Measurements from ENCODE around the gene DKK1.
A peak's percentile ranks its signal among the peaks of the same experiment; 100 is the strongest.

DKK1 gene

GRCh38 chr10:52313933-52314821 is at the start of gene DKK1:
Gene DKK1 (plus strand): TSS chr10:52314281. CDS start chr10:52314435, 154 bp downstream.
- peak; percentile 30 for DNase-seq (ENCODE audit: low read depth)

DNA sequence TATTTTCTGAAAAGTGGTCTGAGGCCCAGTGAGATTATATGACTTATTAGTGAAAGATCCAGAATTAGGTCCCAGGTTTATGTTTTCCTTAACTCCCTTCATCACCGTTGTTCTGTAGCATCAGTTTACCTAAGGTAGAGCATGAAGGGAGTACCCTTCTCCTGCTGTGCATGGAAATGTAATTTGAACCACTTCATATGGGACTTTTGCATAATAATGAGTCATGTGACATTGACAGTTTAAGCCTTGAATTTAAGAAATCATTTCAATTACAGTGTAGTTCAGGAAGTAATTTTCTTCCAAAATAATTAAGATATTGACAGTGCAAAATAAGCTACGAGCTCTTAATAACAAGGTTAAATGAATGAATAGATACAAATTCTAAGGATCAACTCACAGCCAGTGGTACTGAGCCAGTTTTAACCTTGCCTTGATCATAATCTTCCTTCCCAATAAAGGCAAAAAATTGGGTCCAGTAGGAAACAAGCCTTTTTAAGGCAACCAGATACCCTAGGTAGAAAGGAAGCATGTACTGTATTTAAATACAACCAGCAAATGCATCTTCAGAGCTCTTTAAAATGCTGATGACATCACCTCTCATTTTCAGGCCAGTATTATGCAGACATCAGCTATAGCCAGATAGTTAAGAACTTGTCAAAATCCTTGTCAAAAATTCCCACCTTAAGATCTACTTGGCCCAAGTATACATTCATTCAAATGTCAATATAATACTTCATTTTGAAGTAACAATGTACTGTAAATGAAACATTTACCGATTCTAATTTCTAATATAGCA is 48.8 kb upstream of the DKK1 start:
- no peak for DNase-seq (ENCODE audit: low read depth)

GRCh38 chr10:52266858-52267257 is 47.2 kb upstream of the DKK1 start:
- no peak for DNase-seq (ENCODE audit: low read depth)

GRCh38 chr10:52268790-52269189 is 45.3 kb upstream of the DKK1 start:
- DNase-seq (ENCODE audit: low read depth): no peak

DNA sequence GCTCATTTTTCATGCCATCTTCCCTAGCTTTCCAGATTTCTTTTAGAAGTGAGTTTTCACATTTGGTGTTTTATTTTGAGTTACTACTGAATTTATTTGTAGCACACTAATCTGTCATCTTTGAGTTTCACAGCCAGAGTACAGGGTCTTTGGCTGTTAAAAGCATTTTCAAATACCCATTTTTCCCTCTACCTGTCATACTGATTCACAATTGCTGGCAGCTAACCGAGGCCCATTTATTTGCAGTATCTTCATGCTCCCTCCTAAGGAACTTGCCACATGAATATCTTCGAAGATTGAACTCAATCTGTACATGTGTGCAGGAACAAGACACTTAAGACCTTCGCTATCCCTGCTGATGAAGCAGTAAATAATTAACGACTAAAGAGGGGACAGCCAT is 44.8 kb upstream of the DKK1 start:
- DNase-seq (ENCODE audit: low read depth): no peak

DNA sequence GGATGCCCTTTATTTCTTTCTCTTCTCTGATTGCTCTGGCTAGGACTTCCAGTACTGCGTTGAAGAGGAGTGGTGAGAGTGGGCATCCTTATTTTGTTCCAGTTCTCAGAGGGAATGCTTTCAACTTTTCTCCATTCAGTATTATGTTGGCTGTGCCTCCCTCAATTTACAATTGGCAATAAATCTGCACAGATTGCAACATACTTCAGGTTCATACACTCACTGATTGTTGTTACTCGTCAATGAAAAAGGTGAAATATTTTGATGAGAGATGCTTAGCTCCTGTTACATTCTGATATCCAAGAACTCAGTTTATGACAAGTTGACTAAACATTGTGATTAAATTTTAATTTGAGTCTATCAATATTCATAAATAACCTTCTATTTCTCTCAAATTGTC is 37.9 kb upstream of the DKK1 start:
- no peak for DNase-seq (ENCODE audit: low read depth)

DNA sequence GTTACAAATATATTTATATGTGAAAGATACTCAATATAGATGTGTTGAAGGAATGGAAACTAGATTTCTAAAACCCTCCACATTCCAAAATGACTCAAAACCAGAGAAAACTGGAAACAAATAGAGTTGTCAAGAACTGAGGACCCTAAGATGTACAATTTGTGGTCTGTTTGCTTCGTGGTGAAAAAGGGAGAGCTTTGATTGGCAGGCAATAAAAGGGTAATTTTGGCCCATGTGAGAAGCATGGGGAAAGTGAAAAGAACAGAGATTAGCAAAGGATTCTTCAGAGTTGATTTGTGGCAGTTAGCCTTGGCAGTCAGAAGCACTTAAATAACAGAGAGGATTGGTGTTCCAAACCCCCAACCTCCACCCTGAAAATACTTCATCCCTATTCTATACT is 37.1 kb upstream of the DKK1 start:
- no peak for DNase-seq (ENCODE audit: low read depth)

DNA sequence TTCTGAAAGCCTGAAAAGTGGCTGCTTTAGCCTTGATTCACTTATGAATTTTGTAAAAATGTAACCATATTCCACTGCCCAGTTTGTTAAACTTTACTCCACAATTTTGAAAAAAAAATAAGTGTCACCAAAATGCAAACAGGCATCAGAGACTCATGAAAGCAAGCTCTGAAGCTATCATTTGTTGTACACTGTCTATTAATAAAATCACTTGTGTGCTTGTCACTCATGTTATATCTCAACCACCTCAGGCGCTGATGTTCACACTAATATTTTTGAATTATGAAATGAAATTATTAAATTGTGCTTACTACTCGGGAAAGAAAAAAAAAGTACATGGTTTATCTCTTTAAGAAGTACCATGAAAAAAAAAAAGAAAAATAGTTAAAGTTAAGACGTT is 34.5 kb upstream of the DKK1 start:
- DNase-seq (ENCODE audit: low read depth): no peak

GRCh38 chr10:52280051-52280450 is 34.0 kb upstream of the DKK1 start:
- no peak for DNase-seq (ENCODE audit: low read depth)

DNA sequence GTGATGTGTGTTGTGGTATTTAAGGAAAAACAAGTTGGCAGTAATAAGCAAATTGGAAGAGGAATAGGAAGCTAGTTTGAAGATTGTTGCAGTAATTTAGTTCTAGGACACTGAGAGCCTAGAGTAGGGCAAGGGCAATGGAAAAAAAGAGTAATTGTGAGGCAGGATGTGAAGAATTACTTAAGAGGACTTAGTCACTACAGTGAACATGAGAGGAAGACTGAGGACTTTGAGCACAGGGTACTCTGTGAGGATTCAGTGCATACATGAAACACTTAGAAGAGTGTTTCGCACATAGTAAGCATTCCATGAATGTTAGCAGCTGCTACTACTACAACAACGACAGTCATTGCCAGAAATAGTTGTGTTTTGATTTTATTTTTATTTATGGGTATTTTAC is 30.9 kb upstream of the DKK1 start:
- no peak for DNase-seq (ENCODE audit: low read depth)

DNA sequence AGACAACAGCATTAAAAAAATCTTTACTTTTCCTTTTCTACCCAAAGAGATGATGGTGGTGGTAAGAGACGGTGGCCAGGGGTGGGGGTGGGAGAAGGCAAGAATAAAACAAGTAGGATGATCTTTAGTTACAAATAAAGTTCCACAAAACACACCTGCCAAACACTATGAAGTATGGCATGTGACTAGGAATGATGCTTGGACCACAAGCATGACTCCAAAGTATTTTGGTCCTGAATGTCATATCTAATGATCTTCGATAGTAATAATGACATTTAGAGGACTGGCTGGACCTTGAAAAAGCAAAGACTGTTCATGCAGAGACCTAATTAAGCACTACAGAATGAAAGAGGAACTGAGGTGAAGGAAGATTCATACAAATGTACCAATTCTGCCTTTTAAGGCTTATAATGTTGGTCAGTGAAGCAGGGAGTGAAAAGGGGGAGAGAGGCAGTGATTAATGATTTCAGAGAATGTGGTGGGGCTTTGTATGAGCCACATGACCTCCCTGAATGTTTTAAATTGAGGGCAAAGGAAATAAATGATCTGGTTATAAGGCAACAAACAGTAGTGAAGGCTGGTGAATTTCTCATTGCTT is 29.6 kb upstream of the DKK1 start:
- DNase-seq (ENCODE audit: low read depth): no peak

DNA sequence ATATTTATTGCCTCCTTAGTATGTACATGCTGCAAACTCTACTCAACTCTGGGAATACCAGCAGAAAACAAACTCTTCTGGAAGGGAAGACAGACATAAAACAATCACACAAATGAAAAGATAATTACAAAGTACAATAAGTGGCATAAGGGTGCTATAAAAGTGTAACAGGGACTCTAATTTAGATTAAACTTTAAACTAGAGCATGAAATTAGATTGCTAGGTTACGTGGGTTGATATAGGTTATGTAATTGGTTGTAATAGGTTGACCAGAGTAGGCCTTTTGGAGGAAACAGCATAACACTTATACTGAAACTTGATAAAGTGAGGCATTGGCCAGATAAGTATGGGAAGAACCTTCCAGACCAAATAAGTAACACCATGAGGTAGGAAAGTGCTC is 26.2 kb upstream of the DKK1 start:
- no peak for DNase-seq (ENCODE audit: low read depth)

DNA sequence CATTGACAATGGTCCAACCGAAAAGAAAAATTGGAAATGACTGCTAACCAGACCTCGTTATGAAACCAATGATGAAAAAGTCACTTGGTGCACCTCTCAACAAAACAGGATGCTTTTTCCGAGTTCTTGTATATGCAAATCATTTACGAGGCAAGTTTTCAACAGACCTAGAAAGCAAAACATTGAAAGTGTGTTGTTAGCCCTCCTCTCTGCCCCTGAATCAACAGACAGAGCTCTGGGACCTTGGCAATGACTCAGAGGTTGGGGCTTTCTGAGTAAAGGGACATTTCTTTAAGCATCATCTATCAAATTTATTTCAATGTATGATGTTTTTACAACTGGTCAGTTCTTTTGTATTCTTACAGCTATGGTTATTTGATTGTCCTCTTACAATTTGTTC is 16.3 kb upstream of the DKK1 start:
- DNase-seq (ENCODE audit: low read depth): no peak

DNA sequence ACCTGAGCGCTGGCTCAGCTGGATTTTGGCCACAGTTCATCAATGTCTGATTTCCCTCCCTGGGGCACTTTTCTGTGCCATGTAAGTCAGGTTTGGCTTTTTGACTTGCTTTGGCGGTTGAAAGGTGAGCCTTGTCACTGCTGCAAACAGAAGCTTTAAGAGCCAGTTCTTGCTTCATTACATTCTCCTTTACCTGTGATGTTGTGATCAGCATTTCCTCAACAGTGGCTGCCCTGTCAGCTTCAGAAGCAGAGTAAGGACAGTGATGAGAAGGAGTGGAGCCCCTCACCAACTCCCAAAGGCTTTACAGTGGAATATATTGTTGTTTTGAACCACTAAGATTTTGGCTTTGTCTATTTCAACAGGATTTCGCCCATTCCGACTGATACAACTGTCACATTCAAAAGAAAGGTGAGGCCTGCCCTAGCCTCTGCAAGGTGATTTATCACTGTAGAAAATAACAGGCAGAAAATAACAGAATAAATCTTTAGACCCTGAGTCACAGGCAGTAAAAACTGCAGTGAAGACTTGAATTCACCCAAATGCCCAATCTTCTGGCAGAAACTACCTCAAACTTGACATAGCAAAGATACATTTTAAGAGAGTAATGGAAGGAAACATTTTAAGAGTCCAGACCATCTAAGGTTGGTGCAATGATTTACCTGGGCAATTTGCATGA is 13.3 kb upstream of the DKK1 start:
- DNase-seq (ENCODE audit: low read depth): no peak

GRCh38 chr10:52308251-52309031 is 5.6 kb upstream of the DKK1 start:
- no peak for DNase-seq (ENCODE audit: low read depth)

- no peak for DNase-seq (ENCODE audit: low read depth)
Observed at GRCh38 chr10:52312942-52313255, 1.2 kb upstream of the DKK1 start.

- DNase-seq (ENCODE audit: low read depth): no peak
Observed at GRCh38 chr10:52313256-52313932, 687 bp upstream of the DKK1 start.

DNA sequence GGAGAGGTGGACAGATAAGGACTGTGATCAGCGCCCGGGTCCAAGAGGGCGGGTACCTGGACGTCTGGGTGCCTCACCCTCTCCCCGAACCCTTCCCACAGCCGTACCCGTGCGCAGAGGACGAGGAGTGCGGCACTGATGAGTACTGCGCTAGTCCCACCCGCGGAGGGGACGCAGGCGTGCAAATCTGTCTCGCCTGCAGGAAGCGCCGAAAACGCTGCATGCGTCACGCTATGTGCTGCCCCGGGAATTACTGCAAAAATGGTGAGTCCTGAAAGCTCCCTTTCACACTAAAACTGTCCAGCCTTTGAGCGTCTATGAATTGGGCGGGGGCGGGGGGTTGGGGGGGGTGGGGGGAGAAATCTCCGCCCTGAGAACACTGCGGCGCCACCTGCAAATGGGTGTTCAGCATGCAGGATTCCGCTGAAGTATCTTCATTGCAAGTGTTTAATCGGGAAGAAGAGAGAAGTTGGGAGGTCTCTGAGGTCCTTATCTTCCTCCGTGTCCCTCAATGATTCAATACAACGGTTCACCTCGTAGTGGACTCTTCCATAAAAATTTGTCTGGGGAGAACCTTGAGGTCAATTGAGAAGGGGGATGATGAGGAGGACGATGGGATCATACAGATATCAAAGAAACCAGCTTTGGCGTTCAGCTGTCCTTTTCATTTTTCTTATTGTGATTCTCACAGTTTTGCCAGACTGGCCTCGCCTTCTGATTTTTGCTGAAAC is 906 bp downstream of the DKK1 start:
- no peak for DNase-seq (ENCODE audit: low read depth)

DNA sequence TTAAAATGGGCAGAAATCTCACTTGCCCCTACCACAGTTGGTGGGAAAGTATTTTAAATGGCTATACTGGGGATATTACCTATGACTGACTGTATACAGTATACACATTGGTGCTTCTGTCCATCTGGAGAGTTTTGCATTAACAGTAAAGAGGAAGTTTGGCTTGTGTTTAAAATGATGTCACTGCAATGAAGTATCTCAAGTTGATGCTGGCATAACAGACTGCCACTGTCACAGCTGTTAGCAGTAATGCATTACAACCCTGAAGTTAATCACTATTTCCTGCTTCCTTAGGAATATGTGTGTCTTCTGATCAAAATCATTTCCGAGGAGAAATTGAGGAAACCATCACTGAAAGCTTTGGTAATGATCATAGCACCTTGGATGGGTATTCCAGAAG is 1.9 kb downstream of the DKK1 start:
- no peak for DNase-seq (ENCODE audit: low read depth)

GRCh38 chr10:52316500-52316899 is 2.4 kb downstream of the DKK1 start:
- no peak for DNase-seq (ENCODE audit: low read depth)

Measured in activated T-cell treated with anti-CD3 and anti-CD28 coated beads for 48 hours (primary cell).